Nephron progenitor cell (in vitro differentiated cells): ENCODE results near the gene GALNT18.

Source experiments
- DNase-seq: peaks from one replicate; pipeline ENCODE4 v3.0.0; 2021
- H3K27ac Mint-ChIP-seq: 2 replicates; pipeline ENCODE4 v1.8.0; 2021; ENCODE audit warnings: mild to moderate bottlenecking, moderate library complexity, mixed read lengths
- H3K27me3 Mint-ChIP-seq: 2 replicates; pipeline ENCODE4 v1.8.0; 2021; ENCODE audit warnings: mild to moderate bottlenecking, low read depth, mixed read lengths; ENCODE audit not compliant: poor library complexity
- H3K36me3 Mint-ChIP-seq: 2 replicates; pipeline ENCODE4 v1.8.0; 2021; ENCODE audit warnings: low read depth, mixed read lengths
- H3K4me1 Mint-ChIP-seq: 2 replicates; pipeline ENCODE4 v1.8.0; 2021; ENCODE audit warnings: mixed read lengths
- H3K4me3 Mint-ChIP-seq: 2 replicates; pipeline ENCODE4 v1.8.0; 2021; ENCODE audit warnings: mild to moderate bottlenecking, moderate library complexity, mixed read lengths
- H3K9me3 Mint-ChIP-seq: 2 replicates; pipeline ENCODE4 v1.8.0; 2021; ENCODE audit warnings: mild to moderate bottlenecking, moderate library complexity, mixed read lengths
- TF ChIP-seq, protein P1 (sequence below): fragments of 200-600 bp; sonication (generic); IDR thresholded peaks from 2 replicates; pipeline ENCODE4 v1.5.0; 2021; ENCODE audit warnings: antibody characterized with exemption

The GALNT18 gene

GRCh38 chr11:11624204-11624603 lies 2.4 kb upstream of the GALNT18 start:
- H3K36me3 Mint-ChIP-seq: no peaks in the 10 kb centered on the region
- TF ChIP-seq, protein P1, sequence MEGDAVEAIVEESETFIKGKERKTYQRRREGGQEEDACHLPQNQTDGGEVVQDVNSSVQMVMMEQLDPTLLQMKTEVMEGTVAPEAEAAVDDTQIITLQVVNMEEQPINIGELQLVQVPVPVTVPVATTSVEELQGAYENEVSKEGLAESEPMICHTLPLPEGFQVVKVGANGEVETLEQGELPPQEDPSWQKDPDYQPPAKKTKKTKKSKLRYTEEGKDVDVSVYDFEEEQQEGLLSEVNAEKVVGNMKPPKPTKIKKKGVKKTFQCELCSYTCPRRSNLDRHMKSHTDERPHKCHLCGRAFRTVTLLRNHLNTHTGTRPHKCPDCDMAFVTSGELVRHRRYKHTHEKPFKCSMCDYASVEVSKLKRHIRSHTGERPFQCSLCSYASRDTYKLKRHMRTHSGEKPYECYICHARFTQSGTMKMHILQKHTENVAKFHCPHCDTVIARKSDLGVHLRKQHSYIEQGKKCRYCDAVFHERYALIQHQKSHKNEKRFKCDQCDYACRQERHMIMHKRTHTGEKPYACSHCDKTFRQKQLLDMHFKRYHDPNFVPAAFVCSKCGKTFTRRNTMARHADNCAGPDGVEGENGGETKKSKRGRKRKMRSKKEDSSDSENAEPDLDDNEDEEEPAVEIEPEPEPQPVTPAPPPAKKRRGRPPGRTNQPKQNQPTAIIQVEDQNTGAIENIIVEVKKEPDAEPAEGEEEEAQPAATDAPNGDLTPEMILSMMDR: no peak
- H3K4me1 Mint-ChIP-seq: peaks cover 27% of the 10 kb centered on the region
- H3K27me3 Mint-ChIP-seq: peaks cover 60% of the 10 kb centered on the region
- no peak for DNase-seq
- H3K27ac Mint-ChIP-seq: no peak overlapping the region
- H3K9me3 Mint-ChIP-seq: no peaks in the 10 kb centered on the region
- H3K4me3 Mint-ChIP-seq: no peak overlapping the region

- H3K4me1 Mint-ChIP-seq: peaks cover 32% of the 10 kb centered on the region
- H3K9me3 Mint-ChIP-seq: no peaks in the 10 kb centered on the region
- DNase-seq: no peak
- peaks cover 69% of the 10 kb centered on the region for H3K27me3 Mint-ChIP-seq
- H3K36me3 Mint-ChIP-seq: no peaks in the 10 kb centered on the region
- H3K4me3 Mint-ChIP-seq: peak overlapping the region; percentile 56
- TF ChIP-seq, protein P1: no peak
- no peak overlapping the region for H3K27ac Mint-ChIP-seq
Measured at GRCh38 chr11:11622772-11623171, 967 bp upstream of the GALNT18 start.

DNA sequence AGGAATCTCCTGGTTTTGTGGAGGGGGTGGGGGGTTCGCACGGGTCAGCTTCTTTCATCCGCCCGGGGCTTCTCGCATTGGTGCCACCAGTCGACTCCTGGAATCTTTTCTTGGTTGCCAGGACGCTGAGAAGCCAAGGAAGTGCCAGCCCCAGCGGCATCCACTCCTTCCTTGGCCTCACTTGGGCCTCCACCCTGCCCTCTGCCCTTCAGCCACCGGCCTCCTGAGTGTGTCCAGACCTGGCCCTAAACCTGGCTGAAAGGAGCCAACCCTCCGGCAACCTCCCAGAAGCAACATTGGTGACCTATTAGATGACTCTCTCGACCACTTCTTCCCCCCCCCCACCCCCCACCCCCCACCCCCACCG lies 518 bp upstream of the GALNT18 start:
- Mint-ChIP-seq H3K27me3 (peaks cover 69% of the 10 kb centered on the region), H3K4me3 (peak overlapping the region; percentile 56)

DNA sequence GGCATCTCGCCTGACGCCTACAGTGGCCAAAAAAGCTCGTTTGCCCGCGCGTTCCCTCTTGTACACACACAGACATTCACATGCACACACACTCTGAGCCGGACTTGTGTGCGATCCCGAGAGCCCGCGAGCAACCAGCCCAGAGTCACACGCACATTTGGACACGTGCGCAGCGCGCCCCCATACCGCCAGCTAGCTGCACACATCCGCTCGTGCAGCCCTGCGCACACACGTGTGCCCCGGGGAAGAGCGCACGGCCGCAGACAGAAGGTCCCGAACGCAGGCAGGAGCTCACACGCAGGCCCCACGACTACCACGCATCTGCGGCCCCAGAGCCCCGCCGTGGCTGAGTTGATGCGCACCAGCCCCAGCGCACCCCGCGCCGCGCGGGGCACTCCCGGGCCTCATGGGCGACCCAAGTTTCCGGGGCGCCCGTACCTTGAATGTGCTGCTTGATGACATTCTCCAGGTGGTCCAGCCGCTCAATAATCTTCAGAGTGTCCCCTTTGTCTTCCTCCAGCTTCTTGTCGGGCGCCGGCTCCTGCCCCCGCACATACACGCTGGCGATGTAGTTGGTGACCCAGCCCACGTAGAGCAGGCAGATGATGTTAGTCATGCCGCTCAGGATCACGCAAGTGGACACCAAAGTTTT lies 758 bp downstream of the GALNT18 start:
- Mint-ChIP-seq H3K4me3 (peak overlapping the region; percentile 87), H3K27me3 (peaks cover 76% of the 10 kb centered on the region), H3K27ac (no peak overlapping the region), H3K4me1 (peaks cover 35% of the 10 kb centered on the region), H3K36me3 (no peaks in the 10 kb centered on the region), H3K9me3 (no peaks in the 10 kb centered on the region)
- TF ChIP-seq, protein P1: no peak
- peak; percentile 36 for DNase-seq

More for the DNA sequence above, 518 bp upstream of the GALNT18 start:
- TF ChIP-seq, protein P1: no peak
- no peak overlapping the region for H3K27ac Mint-ChIP-seq
- peaks cover 35% of the 10 kb centered on the region for H3K4me1 Mint-ChIP-seq
- no peak for DNase-seq
- H3K9me3 Mint-ChIP-seq: no peaks in the 10 kb centered on the region
- no peaks in the 10 kb centered on the region for H3K36me3 Mint-ChIP-seq

- TF ChIP-seq, protein P1: no peak
- Mint-ChIP-seq H3K27me3 (peaks cover 76% of the 10 kb centered on the region), H3K27ac (no peak overlapping the region), H3K4me3 (peak overlapping the region; percentile 87), H3K36me3 (no peaks in the 10 kb centered on the region), H3K4me1 (peaks cover 35% of the 10 kb centered on the region), H3K9me3 (no peaks in the 10 kb centered on the region)
- DNase-seq: peak; percentile 66
Measured at GRCh38 chr11:11620173-11620920, 1.5 kb downstream of the GALNT18 start.
